ENCODE measurements around the gene SPACA7.

Gene SPACA7, protein sequence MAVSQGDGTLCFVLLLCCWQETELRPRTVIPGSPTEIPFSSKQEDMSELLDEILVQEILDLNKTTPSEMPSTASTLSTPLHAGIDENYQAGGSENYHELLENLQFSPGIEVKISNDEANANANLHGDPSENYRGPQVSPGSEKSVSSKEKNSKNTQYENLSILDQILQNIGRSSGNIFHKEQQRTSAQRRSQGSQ

DNA sequence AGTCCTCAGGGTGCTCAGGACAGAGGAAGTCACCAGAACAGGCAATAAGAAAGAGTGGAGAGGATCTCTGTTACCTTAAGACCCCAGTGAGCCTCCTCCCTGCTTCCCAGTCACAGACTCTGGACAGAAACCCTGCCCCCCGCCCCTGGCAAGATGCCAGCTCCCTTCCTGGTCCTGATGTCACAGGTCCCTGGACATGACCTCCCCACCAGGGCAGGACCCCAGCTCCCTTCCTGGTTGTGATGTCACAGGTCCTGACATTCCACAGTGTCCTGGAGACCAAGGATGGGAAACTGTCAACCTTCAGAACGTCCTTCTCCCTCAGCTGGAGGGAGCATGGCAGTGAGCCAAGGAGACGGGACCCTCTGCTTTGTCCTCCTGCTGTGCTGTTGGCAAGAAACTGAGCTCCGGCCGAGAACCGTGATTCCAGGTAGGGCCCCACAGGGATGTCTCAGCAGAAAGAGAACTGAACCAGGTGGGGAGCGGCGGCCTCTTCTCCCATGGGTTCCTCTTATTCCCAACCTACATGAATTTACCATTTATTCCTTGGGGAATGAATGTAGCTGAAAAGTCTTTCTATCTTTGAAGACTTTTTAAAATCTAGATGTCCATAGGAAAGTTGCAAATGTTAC is at the start of gene SPACA7:
TSS of gene SPACA7 (plus strand) at position 306 of the 632 bp plus-strand sequence. CDS start at position 337, 31 bp downstream.
- TF ChIP-seq YY1 (IDR thresholded peaks at IDR 0.05; ENCODE audit: low read depth) (no peak), EGR1 (IDR thresholded peaks at IDR 0.05) (no peak), CEBPB (IDR thresholded peaks at IDR 0.05) (no peak), TEAD4 (IDR thresholded peaks at IDR 0.05) (no peak), NFIC (IDR thresholded peaks at IDR 0.05) (no peak), TCF12 (IDR thresholded peaks at IDR 0.05; ENCODE audit: low read depth) (no peak)
- TF ChIP-seq, protein P1, sequence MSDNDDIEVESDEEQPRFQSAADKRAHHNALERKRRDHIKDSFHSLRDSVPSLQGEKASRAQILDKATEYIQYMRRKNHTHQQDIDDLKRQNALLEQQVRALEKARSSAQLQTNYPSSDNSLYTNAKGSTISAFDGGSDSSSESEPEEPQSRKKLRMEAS (IDR thresholded peaks at IDR 0.05), result no peak

GRCh38 chr13:112326821-112327370 is 49.3 kb upstream of the SPACA7 start:
- TF ChIP-seq CEBPB (IDR thresholded peaks at IDR 0.05) (no peak), RAD21 (IDR thresholded peaks at IDR 0.05; ENCODE audit: low read depth) (no peak), YY1 (IDR thresholded peaks at IDR 0.05; ENCODE audit: low read depth) (no peak), EGR1 (IDR thresholded peaks at IDR 0.05) (no peak), TAF1 (IDR thresholded peaks at IDR 0.05; ENCODE audit: low read depth) (no peak)
- TF ChIP-seq, protein P2, sequence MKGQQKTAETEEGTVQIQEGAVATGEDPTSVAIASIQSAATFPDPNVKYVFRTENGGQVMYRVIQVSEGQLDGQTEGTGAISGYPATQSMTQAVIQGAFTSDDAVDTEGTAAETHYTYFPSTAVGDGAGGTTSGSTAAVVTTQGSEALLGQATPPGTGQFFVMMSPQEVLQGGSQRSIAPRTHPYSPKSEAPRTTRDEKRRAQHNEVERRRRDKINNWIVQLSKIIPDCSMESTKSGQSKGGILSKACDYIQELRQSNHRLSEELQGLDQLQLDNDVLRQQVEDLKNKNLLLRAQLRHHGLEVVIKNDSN (IDR thresholded peaks at IDR 0.05), result no peak

DNA sequence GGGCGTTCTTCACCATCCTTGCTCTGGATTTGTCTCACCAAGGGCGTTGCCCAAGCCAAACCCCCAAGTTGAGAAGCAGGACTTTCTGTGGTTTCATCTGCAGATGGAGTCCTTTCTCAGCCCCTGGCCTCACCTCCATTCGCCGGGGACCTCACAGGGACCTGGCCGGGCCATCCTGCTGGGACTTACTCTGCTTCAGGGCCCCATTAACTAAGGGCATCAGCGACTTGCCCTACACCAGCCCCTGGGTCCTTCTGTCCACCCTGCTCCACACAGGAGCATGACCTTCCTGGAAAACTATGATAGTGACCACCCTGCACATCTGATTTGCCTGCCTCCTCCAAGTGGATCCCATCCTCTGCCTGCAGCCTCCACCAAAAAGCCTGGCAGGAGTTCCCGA is 47.2 kb upstream of the SPACA7 start:
- TF ChIP-seq ZBTB7A (IDR thresholded peaks at IDR 0.05; ENCODE audit: low read depth), result no peak
- no peak for TF ChIP-seq TEAD4 (IDR thresholded peaks at IDR 0.05)
- TF ChIP-seq EP300 (IDR thresholded peaks at IDR 0.05; ENCODE audit: borderline replicate concordance), result no peak
- TF ChIP-seq, protein P1 (IDR thresholded peaks at IDR 0.05), result no peak
- no peak for TF ChIP-seq TCF12 (IDR thresholded peaks at IDR 0.05; ENCODE audit: low read depth)
- TF ChIP-seq REST (IDR thresholded peaks at IDR 0.05; ENCODE audit: low read depth), result no peak
- no peak for TF ChIP-seq NFIC (IDR thresholded peaks at IDR 0.05)
- TF ChIP-seq RAD21 (IDR thresholded peaks at IDR 0.05; ENCODE audit: low read depth), result no peak
- TF ChIP-seq FOXM1 (IDR thresholded peaks at IDR 0.05; ENCODE audit: borderline replicate concordance, low read depth), result no peak
- TF ChIP-seq EGR1 (IDR thresholded peaks at IDR 0.05), result no peak
- TF ChIP-seq, protein P2 (IDR thresholded peaks at IDR 0.05), result no peak
- TF ChIP-seq CREB1 (IDR thresholded peaks at IDR 0.05; ENCODE audit: low read depth), result no peak
- TF ChIP-seq CEBPB (IDR thresholded peaks at IDR 0.05), result no peak
- TF ChIP-seq TAF1 (IDR thresholded peaks at IDR 0.05; ENCODE audit: low read depth), result no peak
- no peak for TF ChIP-seq YY1 (IDR thresholded peaks at IDR 0.05; ENCODE audit: low read depth)

DNA sequence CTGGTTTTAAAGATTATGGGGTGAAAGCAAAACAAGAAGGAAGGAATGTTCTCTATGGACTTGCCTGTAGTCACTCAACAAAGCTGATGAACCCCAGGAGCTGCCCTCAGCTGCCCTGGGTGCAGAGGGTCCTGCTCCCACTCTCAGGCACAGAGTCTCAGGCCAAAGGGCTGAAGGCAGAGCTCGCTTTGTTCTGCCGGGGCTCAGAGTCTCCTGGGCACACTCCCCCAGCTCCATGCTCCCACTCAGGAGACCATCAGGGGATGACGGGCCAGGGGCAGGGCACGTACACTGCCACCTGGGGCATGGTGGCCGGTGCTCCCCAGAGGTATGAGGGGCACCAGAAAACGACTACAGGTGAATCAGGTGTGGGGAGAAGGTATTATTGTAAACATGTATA is 46.8 kb upstream of the SPACA7 start:
- no peak for TF ChIP-seq EGR1 (IDR thresholded peaks at IDR 0.05)
- no peak for TF ChIP-seq TCF12 (IDR thresholded peaks at IDR 0.05; ENCODE audit: low read depth)
- TF ChIP-seq TEAD4 (IDR thresholded peaks at IDR 0.05), result no peak
- TF ChIP-seq, protein P1 (IDR thresholded peaks at IDR 0.05), result no peak
- no peak for TF ChIP-seq CEBPB (IDR thresholded peaks at IDR 0.05)
- TF ChIP-seq RAD21 (IDR thresholded peaks at IDR 0.05; ENCODE audit: low read depth), result no peak
- no peak for TF ChIP-seq REST (IDR thresholded peaks at IDR 0.05; ENCODE audit: low read depth)
- no peak for TF ChIP-seq CREB1 (IDR thresholded peaks at IDR 0.05; ENCODE audit: low read depth)
- no peak for TF ChIP-seq ZBTB7A (IDR thresholded peaks at IDR 0.05; ENCODE audit: low read depth)

- TF ChIP-seq TEAD4 (IDR thresholded peaks at IDR 0.05) (no peak), CEBPB (IDR thresholded peaks at IDR 0.05) (no peak), NFIC (IDR thresholded peaks at IDR 0.05) (no peak), EP300 (IDR thresholded peaks at IDR 0.05; ENCODE audit: borderline replicate concordance) (no peak), REST (IDR thresholded peaks at IDR 0.05; ENCODE audit: low read depth) (no peak), CREB1 (IDR thresholded peaks at IDR 0.05; ENCODE audit: low read depth) (no peak), EGR1 (IDR thresholded peaks at IDR 0.05) (no peak), ZBTB7A (IDR thresholded peaks at IDR 0.05; ENCODE audit: low read depth) (no peak), FOXM1 (IDR thresholded peaks at IDR 0.05; ENCODE audit: borderline replicate concordance, low read depth) (no peak), YY1 (IDR thresholded peaks at IDR 0.05; ENCODE audit: low read depth) (no peak)
- TF ChIP-seq, protein P2 (IDR thresholded peaks at IDR 0.05), result no peak
- TF ChIP-seq, protein P1 (IDR thresholded peaks at IDR 0.05), result no peak
These were observed 46.1 kb upstream of the SPACA7 start for GRCh38 chr13:112330066-112330465.
